Measurements from ENCODE around the gene FAM50B. TPM values are rescaled to one million over a fixed set of nuclear protein-coding genes. Genes with fewer than 3 reads are reported as not detected.

FAM50B gene
- total and polyA plus RNA-seq, 2 experiments from 2014 or later, result 1.1 to 1.6 TPM

- no peak overlapping the region for H3K4me2 ChIP-seq
- peak overlapping the region; percentile 96 for H3K27ac ChIP-seq
- no peaks in the 10 kb centered on the region for H3K27me3 ChIP-seq
- H4K20me1 ChIP-seq (ENCODE audit: insufficient read depth, poor library complexity, severe bottlenecking), result no peaks in the 10 kb centered on the region
- no peak for DNase-seq (ENCODE audit: low spot score)
- no peak overlapping the region for H3K4me3 ChIP-seq
- peaks cover 15% of the 10 kb centered on the region for H3K4me1 ChIP-seq (ENCODE audit: insufficient read depth)
- TF ChIP-seq CTCF (IDR thresholded peaks at IDR 0.05; ENCODE audit: poor library complexity) (no peak), EZH2 (IDR thresholded peaks at IDR 0.05; ENCODE audit: borderline replicate concordance) (no peak), EZH2phosphoT487 (IDR thresholded peaks at IDR 0.05; ENCODE audit: low read depth, severe bottlenecking, unreplicated experiment) (no peak)
- H3K9me3 ChIP-seq (ENCODE audit: low read depth), result no peaks in the 10 kb centered on the region
- no peaks in the 10 kb centered on the region for H3K36me3 ChIP-seq (replicated peaks; ENCODE audit: insufficient read depth, low read depth)
- H3K79me2 ChIP-seq, result no peaks in the 10 kb centered on the region
- WGBS (ENCODE audit: low lambda C conversion rate, missing lambda C conversion rate), result 95% methylated on average over 4 of the region's 4 CpGs
- no peak overlapping the region for H2AFZ ChIP-seq
- no peaks in the 10 kb centered on the region for H3K9me2 ChIP-seq (replicated peaks; ENCODE audit: insufficient read depth)
Observed at GRCh38 chr6:3874069-3874468, 24.9 kb downstream of the FAM50B start.

- DNase-seq (ENCODE audit: low spot score), result no peak
- Histone ChIP-seq H3K27ac (peak overlapping the region; percentile 96), H2AFZ (no peak overlapping the region), H3K79me2 (no peaks in the 10 kb centered on the region), H3K4me2 (peak overlapping the region; percentile 64), H3K36me3 (replicated peaks; ENCODE audit: insufficient read depth, low read depth) (no peaks in the 10 kb centered on the region), H3K27me3 (no peaks in the 10 kb centered on the region), H3K9me3 (ENCODE audit: low read depth) (no peaks in the 10 kb centered on the region), H3K4me1 (ENCODE audit: insufficient read depth) (peaks cover 6% of the 10 kb centered on the region), H3K9me2 (replicated peaks; ENCODE audit: insufficient read depth) (no peaks in the 10 kb centered on the region), H3K4me3 (peak overlapping the region; percentile 12), H4K20me1 (ENCODE audit: insufficient read depth, poor library complexity, severe bottlenecking) (no peaks in the 10 kb centered on the region)
- WGBS (ENCODE audit: low lambda C conversion rate, missing lambda C conversion rate), result 74% methylated on average over 5 of the region's 5 CpGs
- TF ChIP-seq EZH2phosphoT487 (IDR thresholded peaks at IDR 0.05; ENCODE audit: low read depth, severe bottlenecking, unreplicated experiment) (no peak), CTCF (IDR thresholded peaks at IDR 0.05; ENCODE audit: poor library complexity) (no peak), EZH2 (IDR thresholded peaks at IDR 0.05; ENCODE audit: borderline replicate concordance) (no peak)
Observed at GRCh38 chr6:3875486-3875885, 26.3 kb downstream of the FAM50B start.

- H3K27ac ChIP-seq, result peak overlapping the region; percentile 96
- 45% methylated on average over 10 of the region's 10 CpGs for WGBS (ENCODE audit: low lambda C conversion rate, missing lambda C conversion rate)
Observed at GRCh38 chr6:3876101-3876500, 26.9 kb downstream of the FAM50B start.

More at GRCh38 chr6:3876101-3876500, 26.9 kb downstream of the FAM50B start:
- peak overlapping the region; percentile 12 for H3K4me3 ChIP-seq
- H3K36me3 ChIP-seq (replicated peaks; ENCODE audit: insufficient read depth, low read depth), result no peaks in the 10 kb centered on the region
- H3K9me2 ChIP-seq (replicated peaks; ENCODE audit: insufficient read depth), result no peaks in the 10 kb centered on the region
- no peak overlapping the region for H2AFZ ChIP-seq
- H3K27me3 ChIP-seq, result no peaks in the 10 kb centered on the region
- TF ChIP-seq EZH2 (IDR thresholded peaks at IDR 0.05; ENCODE audit: borderline replicate concordance) (no peak), CTCF (IDR thresholded peaks at IDR 0.05; ENCODE audit: poor library complexity) (no peak), EZH2phosphoT487 (IDR thresholded peaks at IDR 0.05; ENCODE audit: low read depth, severe bottlenecking, unreplicated experiment) (no peak)
- peak overlapping the region; percentile 64 for H3K4me2 ChIP-seq
- DNase-seq (ENCODE audit: low spot score), result peak; percentile 73
- no peaks in the 10 kb centered on the region for H3K79me2 ChIP-seq
- no peaks in the 10 kb centered on the region for H3K9me3 ChIP-seq (ENCODE audit: low read depth)
- H4K20me1 ChIP-seq (ENCODE audit: insufficient read depth, poor library complexity, severe bottlenecking), result no peaks in the 10 kb centered on the region
- H3K4me1 ChIP-seq (ENCODE audit: insufficient read depth), result peaks cover under 1% of the 10 kb centered on the region
